GM13977 (cell line): ENCODE results near the gene DPP10.

Experiments
- DNase-seq: peaks from one replicate; pipeline ENCODE4 v3.0.0; 2012; ENCODE audit warnings: low spot score
- in situ Hi-C: fragments of 300-500 bp; cut with MboI; formaldehyde crosslinking; loops from one replicate; pipeline ENCODE4 v1.12.0; 2022; ENCODE audit warnings: low sequenced_read_pairs, low pct_unique_long_range_greater_than_20kb, mixed read lengths, inconsistent platforms; ENCODE audit not compliant: unreplicated experiment
- TF ChIP-seq, protein P1 (sequence below): IDR thresholded peaks from 2 replicates; pipeline ENCODE4 v1.5.1; 2012; ENCODE audit warnings: mild to moderate bottlenecking, control low read depth; ENCODE audit not compliant: insufficient read depth; ENCODE audit errors: extremely low read depth, missing control alignments

Gene DPP10

DNA sequence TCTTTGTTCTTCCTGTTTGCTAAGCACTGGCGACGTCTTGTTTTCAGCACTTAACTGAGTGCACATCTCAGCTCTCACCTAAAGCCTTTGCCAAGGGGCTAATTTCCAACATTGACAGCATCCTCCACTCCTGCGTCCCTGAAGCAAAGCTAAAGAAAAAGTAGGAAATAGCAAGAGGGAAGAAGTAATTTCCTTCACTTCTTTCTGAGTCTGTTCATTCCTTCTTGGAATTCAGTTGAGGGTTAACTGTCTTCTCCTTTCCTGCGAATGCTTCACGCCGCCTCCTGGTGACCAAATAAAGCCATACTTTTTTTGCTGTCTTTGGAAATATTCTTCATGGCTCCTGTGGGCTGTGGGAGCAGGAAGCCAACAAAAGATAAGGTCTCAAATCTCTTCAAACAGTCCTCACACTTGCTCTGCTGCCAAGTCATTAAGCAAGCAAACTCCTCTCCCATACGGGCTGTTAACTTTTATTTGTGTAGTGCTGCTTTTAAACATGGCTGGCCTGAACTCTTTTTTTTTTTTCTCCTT lies 100.9 kb downstream of the DPP10 start:
- TF ChIP-seq, protein P1, sequence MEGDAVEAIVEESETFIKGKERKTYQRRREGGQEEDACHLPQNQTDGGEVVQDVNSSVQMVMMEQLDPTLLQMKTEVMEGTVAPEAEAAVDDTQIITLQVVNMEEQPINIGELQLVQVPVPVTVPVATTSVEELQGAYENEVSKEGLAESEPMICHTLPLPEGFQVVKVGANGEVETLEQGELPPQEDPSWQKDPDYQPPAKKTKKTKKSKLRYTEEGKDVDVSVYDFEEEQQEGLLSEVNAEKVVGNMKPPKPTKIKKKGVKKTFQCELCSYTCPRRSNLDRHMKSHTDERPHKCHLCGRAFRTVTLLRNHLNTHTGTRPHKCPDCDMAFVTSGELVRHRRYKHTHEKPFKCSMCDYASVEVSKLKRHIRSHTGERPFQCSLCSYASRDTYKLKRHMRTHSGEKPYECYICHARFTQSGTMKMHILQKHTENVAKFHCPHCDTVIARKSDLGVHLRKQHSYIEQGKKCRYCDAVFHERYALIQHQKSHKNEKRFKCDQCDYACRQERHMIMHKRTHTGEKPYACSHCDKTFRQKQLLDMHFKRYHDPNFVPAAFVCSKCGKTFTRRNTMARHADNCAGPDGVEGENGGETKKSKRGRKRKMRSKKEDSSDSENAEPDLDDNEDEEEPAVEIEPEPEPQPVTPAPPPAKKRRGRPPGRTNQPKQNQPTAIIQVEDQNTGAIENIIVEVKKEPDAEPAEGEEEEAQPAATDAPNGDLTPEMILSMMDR = peak; percentile 9
- in situ Hi-C loops = no loop called here

DNA sequence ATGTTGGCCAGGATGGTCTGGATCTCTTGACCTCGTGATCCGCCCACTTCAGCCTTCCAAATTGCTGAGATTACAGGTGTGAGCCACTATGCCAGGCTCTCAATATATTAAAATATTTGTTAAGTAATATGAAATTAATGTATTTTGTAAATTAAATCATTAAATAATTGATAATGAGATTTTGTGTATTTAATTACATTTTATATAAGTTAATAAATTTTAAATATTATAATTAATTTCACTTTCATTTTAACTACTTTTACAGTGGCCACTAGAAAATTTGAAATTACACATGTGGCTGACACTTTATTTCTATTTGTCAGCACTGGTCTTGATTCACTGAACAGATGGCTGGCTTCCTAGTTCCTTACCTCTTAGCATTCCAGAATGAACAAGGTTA lies 102.6 kb downstream of the DPP10 start:
- DNase-seq = no peak
- in situ Hi-C loops = no loop called here
- TF ChIP-seq, protein P1 = no peak

More for the DNA sequence above, 100.9 kb downstream of the DPP10 start:
- no peak for DNase-seq

DNA sequence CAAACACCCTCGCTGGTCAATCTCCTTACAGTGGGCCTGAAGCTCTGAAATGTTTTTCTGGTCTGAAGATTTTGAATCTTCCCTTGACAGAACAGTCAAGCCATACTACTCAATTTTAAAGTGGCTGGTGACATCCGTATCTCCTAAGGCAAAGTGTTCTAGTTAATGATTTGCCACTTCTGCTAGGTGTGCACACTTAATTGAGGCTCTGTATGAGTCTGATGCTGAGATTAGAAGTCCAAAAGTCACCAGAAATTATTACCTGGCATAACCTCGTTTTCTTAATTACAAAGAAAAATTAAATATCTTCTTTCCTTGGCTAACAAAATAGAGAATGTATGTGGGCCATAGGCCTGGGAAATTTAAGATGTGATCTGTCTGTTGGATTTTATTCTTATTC lies 104.1 kb downstream of the DPP10 start:
- DNase-seq = no peak
- TF ChIP-seq, protein P1 = no peak
- in situ Hi-C loops = no loop called here

DNA sequence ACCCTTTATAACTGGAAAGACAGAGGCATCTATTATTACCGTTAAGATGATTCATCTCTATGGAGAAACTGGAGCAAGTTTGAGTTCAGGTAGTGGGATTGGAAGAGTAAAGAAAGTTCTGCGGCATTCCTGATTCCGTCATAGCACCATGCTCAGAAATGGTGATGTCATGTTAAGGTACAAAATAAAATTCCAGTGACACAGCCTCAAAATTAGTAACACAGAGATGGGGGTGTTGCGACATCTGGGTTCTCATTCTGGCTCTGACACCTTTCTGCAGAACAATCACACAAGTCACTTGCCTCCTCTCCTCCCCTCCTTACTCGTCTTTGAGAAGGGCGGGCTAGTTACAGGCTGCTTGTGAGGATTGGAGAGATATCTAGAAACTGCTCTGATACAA lies 105.7 kb downstream of the DPP10 start:
- TF ChIP-seq, protein P1 = no peak
- in situ Hi-C loops = no loop called here
- DNase-seq = no peak

DNA sequence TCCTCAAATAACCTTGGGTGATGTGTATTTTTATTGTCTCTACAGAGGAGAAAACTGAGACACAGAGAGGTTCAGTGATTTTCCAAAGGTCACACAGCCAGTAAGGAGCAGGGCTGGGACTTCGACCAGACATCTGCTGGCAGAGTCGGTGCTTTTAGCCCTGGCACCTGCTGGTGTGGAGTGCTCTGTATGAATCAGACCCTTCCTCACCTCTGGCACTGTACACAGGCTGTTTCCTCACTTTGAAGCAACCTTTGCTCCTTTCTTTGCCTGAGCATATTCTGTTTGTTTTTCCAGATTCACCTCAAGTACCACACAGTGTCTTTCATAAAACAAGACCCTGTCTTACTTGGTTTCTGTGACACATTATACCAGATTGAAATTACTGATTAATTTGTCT lies 107.9 kb downstream of the DPP10 start:
- no peak for DNase-seq
- in situ Hi-C loops = no loop called here
- TF ChIP-seq, protein P1 = no peak

DNA sequence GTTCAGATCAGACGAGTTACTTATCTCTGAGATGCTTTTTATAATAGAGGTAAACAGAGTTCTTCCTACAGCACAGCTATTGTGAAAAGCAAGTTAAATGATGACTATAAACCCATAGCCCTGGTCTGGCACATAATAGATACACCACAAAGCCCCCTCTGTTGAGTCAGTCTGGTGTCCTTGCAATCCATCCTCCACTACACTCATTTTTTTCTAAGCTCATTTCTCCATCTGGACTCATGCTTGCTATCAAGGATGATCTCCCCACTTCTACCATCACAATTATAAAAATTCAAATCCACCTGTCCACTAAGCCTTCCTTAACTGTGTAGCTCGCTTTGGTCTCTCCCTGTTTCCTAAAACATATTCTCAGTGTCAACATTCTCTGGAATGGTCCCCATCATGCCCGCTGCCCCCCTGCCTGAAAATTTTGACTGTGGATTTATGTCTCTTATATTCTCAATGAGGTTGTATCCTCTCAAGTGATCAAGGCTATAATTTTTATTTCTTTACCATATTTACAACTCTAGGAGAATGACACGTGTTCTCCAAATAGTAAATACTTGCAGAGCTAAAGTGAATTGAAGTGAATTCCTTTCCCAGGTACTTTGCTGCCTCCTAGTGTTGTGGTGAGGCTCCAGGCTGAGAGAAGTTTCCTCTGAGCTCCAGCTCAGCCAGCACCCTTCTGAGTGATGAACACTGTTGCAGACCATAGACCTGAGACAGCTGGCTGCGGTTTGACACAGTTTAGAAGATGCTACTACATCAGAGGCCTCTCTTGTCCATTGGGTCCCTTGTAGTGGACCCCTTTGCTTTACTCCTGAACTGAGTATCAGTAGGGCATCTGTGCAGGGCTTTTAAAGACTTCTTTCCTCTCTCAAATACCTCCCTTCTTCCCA lies 108.7 kb downstream of the DPP10 start:
- in situ Hi-C loops = no loop called here
- peak; percentile 36 for DNase-seq
- TF ChIP-seq, protein P1 = peak; percentile 58
